ENCODE data around the gene MAST4. TPM values are rescaled to one million over a fixed set of nuclear protein-coding genes. Genes with fewer than 3 reads are reported as not detected.

The MAST4 gene
- total and polyA plus RNA-seq, 2 donors (not counting 1 experiment from before 2014, with no cell fraction given): 2.5 to 57.1 TPM

DNA sequence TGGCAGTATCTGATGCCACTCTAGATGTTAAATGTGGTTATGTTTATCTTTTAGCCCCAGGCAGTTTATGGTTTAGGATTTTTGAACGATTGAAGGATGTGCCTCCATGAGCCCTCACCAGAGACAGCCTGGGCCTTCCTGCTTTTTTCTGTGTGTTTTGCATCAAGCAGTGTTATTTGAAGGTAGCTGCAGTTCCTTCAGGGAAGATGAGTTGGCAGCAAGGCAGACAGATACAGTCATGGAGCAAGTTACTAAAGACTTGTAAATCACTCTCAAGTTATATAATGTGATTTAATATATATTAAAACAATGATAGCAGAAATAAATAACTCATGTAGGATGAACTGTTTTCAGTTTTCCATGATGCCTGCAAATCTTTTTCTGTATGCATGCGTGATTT, 395.6 kb downstream of the MAST4 start:
- H3K4me1 Mint-ChIP-seq: peaks cover under 1% of the 10 kb centered on the region
- H3K27me3 Mint-ChIP-seq: no peaks in the 10 kb centered on the region
- H3K27me3 ChIP-seq (replicated peaks in 1 of 4; ENCODE audit: control extremely low read depth in 1 of 4, control insufficient read depth in 3 of 4, insufficient read depth in 4 of 4, low read length in 3 of 4): no peaks in the 10 kb centered on the region
- ChIA-PET CTCF (no interaction called here), POLR2A (no interaction called here)
- no peak for DNase-seq
- no peaks in the 10 kb centered on the region for H4K20me1 ChIP-seq (ENCODE audit: control insufficient read depth, insufficient read depth, low read length, poor library complexity, severe bottlenecking)
- no peak overlapping the region for H3K4me3 Mint-ChIP-seq
- H3K9me3 Mint-ChIP-seq (ENCODE audit: insufficient read depth): no peaks in the 10 kb centered on the region
- no peak overlapping the region for H3K27ac ChIP-seq (ENCODE audit: low read length in 2 of 2)
- TF ChIP-seq EZH2 (IDR thresholded peaks at IDR 0.05; ENCODE audit: borderline replicate concordance, insufficient read depth, low read depth, low read length, poor library complexity, severe bottlenecking): no peak
- TF ChIP-seq, protein P1, sequence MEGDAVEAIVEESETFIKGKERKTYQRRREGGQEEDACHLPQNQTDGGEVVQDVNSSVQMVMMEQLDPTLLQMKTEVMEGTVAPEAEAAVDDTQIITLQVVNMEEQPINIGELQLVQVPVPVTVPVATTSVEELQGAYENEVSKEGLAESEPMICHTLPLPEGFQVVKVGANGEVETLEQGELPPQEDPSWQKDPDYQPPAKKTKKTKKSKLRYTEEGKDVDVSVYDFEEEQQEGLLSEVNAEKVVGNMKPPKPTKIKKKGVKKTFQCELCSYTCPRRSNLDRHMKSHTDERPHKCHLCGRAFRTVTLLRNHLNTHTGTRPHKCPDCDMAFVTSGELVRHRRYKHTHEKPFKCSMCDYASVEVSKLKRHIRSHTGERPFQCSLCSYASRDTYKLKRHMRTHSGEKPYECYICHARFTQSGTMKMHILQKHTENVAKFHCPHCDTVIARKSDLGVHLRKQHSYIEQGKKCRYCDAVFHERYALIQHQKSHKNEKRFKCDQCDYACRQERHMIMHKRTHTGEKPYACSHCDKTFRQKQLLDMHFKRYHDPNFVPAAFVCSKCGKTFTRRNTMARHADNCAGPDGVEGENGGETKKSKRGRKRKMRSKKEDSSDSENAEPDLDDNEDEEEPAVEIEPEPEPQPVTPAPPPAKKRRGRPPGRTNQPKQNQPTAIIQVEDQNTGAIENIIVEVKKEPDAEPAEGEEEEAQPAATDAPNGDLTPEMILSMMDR (IDR thresholded peaks at IDR 0.05): no peak
- no peaks in the 10 kb centered on the region for H3K9me3 ChIP-seq (ENCODE audit: control extremely low read depth in 1 of 3, control insufficient read depth in 2 of 3, insufficient read depth in 1 of 3, low read length in 2 of 3)
- no peak overlapping the region for H3K4me2 ChIP-seq (replicated peaks; ENCODE audit: low read depth, low read length, poor library complexity, severe bottlenecking)
- intact Hi-C loops (cut with micrococcal nuclease): no loop called here
- H3K79me2 ChIP-seq (ENCODE audit: control insufficient read depth, insufficient read depth, low read length): no peaks in the 10 kb centered on the region
- ATAC-seq (ENCODE audit: low read depth): no peak
- H3K9ac ChIP-seq (ENCODE audit: low read length): no peak overlapping the region
- no peaks in the 10 kb centered on the region for H3K36me3 ChIP-seq (replicated peaks in 1 of 2; ENCODE audit: control extremely low read depth in 1 of 2, control insufficient read depth in 1 of 2, extremely low read depth in 1 of 2, insufficient read depth in 2 of 2, low read length in 1 of 2)
- no peak overlapping the region for H3K4me3 ChIP-seq (ENCODE audit: control extremely low read depth in 1 of 5, extremely low read depth in 1 of 5, insufficient read depth in 1 of 5, low read depth in 2 of 5, low read length in 4 of 5)
- H3K4me1 ChIP-seq (ENCODE audit: control insufficient read depth in 2 of 2, insufficient read depth in 2 of 2, low read length in 2 of 2): peaks cover 0 to 2% of the 10 kb centered on the region in 2 donors
- no peak overlapping the region for H2AFZ ChIP-seq (ENCODE audit: insufficient read depth, low read depth, low read length, poor library complexity, severe bottlenecking)
- H3K27ac Mint-ChIP-seq: no peak overlapping the region
- WGBS (ENCODE audit: insufficient coverage): 13% methylated on average over 1 of the region's 2 CpGs

DNA sequence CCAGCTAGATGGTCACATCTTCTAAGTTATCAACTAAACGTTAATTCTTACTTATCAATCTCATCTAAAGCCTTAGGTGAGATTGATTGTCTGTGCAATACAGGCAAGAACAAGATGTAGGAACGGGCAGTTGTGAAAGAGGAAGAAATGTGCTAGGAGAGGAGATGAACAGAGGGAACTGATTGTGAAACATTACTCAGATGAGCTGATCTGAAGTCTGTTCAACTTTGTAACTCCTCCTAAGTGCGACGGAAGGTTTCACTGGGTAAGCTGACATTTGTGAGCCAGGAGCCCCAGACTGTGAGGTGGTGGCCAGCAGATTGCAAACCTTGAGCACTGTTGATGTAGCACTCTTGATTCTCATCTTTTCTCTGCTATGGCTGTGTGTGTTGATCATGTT, 396.4 kb downstream of the MAST4 start:
- Histone ChIP-seq H3K27me3 (replicated peaks in 1 of 4; ENCODE audit: control extremely low read depth in 1 of 4, control insufficient read depth in 3 of 4, insufficient read depth in 4 of 4, low read length in 3 of 4) (no peaks in the 10 kb centered on the region), H3K9ac (ENCODE audit: low read length) (no peak overlapping the region), H2AFZ (ENCODE audit: insufficient read depth, low read depth, low read length, poor library complexity, severe bottlenecking) (no peak overlapping the region), H3K4me2 (replicated peaks; ENCODE audit: low read depth, low read length, poor library complexity, severe bottlenecking) (no peak overlapping the region), H3K36me3 (replicated peaks in 1 of 2; ENCODE audit: control extremely low read depth in 1 of 2, control insufficient read depth in 1 of 2, extremely low read depth in 1 of 2, insufficient read depth in 2 of 2, low read length in 1 of 2) (no peaks in the 10 kb centered on the region), H3K79me2 (ENCODE audit: control insufficient read depth, insufficient read depth, low read length) (no peaks in the 10 kb centered on the region), H3K9me3 (ENCODE audit: control extremely low read depth in 1 of 3, control insufficient read depth in 2 of 3, insufficient read depth in 1 of 3, low read length in 2 of 3) (no peaks in the 10 kb centered on the region), H3K4me3 (ENCODE audit: control extremely low read depth in 1 of 5, extremely low read depth in 1 of 5, insufficient read depth in 1 of 5, low read depth in 2 of 5, low read length in 4 of 5) (no peak overlapping the region), H3K4me1 (ENCODE audit: control insufficient read depth in 2 of 2, insufficient read depth in 2 of 2, low read length in 2 of 2) (peaks cover 0 to 2% of the 10 kb centered on the region in 2 donors), H4K20me1 (ENCODE audit: control insufficient read depth, insufficient read depth, low read length, poor library complexity, severe bottlenecking) (no peaks in the 10 kb centered on the region), H3K27ac (ENCODE audit: low read length in 2 of 2) (no peak overlapping the region)
- Mint-ChIP-seq H3K4me3 (no peak overlapping the region), H3K9me3 (ENCODE audit: insufficient read depth) (no peaks in the 10 kb centered on the region), H3K27ac (no peak overlapping the region), H3K4me1 (no peaks in the 10 kb centered on the region), H3K27me3 (no peaks in the 10 kb centered on the region)
- DNase-seq (no peak), ATAC-seq (ENCODE audit: low read depth) (no peak)
- POLR2A ChIA-PET: no interaction called here
- intact Hi-C loops (cut with micrococcal nuclease): no loop called here
- whole genome bisulfite sequencing (ENCODE audit: insufficient coverage): 20% methylated on average over 3 of the region's 4 CpGs
- CTCF ChIA-PET: no interaction called here
- TF ChIP-seq, protein P1 (IDR thresholded peaks at IDR 0.05): no peak
- TF ChIP-seq EZH2 (IDR thresholded peaks at IDR 0.05; ENCODE audit: borderline replicate concordance, insufficient read depth, low read depth, low read length, poor library complexity, severe bottlenecking): no peak

All from B cell (primary cell).